SK-N-SH treated with all-trans-retinoic acid at 6 μM for 48 hours (cell line): ENCODE results near the gene SCO1.

Source experiments
- ARNTL ChIP-seq: fragments of 450-650 bp; formaldehyde crosslinking; IDR thresholded peaks from 2 replicates; pipeline ENCODE4 v1.5.0; 2020; ENCODE audit warnings: low read depth, mild to moderate bottlenecking, moderate library complexity, borderline replicate concordance
- CSDC2 ChIP-seq: fragments of 250-450 bp; sonication (Bioruptor Pico); IDR thresholded peaks from 2 replicates; pipeline ENCODE4 v1.5.0; 2020; ENCODE audit warnings: mild to moderate bottlenecking, moderate library complexity
- ESRRG ChIP-seq: fragments of 250-450 bp; sonication (Bioruptor Pico); IDR thresholded peaks from 2 replicates; pipeline ENCODE4 v1.6.1; 2021; ENCODE audit warnings: mild to moderate bottlenecking
- GLIS3 ChIP-seq: fragments of 250-450 bp; sonication (Bioruptor Pico); IDR thresholded peaks from 2 replicates; pipeline ENCODE4 v1.5.0; 2020; ENCODE audit warnings: mild to moderate bottlenecking, moderate library complexity
- OSR1 ChIP-seq: fragments of 250-450 bp; sonication (Bioruptor Pico); IDR thresholded peaks from 2 replicates; pipeline ENCODE4 v1.8.0; 2022; ENCODE audit warnings: moderate library complexity, mild to moderate bottlenecking, inconsistent platforms
- RARB ChIP-seq: fragments of 250-450 bp; sonication (Bioruptor Pico); IDR thresholded peaks from 2 replicates; pipeline ENCODE4 v1.8.0; 2021; ENCODE audit warnings: mild to moderate bottlenecking, moderate library complexity
- TOX ChIP-seq: fragments of 250-450 bp; sonication (Bioruptor Pico); IDR thresholded peaks from 2 replicates; pipeline ENCODE4 v1.8.0; 2021; ENCODE audit warnings: mild to moderate bottlenecking, moderate library complexity, borderline replicate concordance
- ZFP30 ChIP-seq: fragments of 450-650 bp; formaldehyde crosslinking; IDR thresholded peaks from 2 replicates; pipeline ENCODE4 v1.5.0; 2022; ENCODE audit warnings: mild to moderate bottlenecking, moderate library complexity
- ZNF70 ChIP-seq: fragments of 450-650 bp; formaldehyde crosslinking; IDR thresholded peaks from 2 replicates; pipeline ENCODE4 v1.5.0; 2020; ENCODE audit warnings: mild to moderate bottlenecking, moderate library complexity
- TF ChIP-seq, protein P1 (sequence below): fragments of 250-450 bp; sonication (Bioruptor Pico); IDR thresholded peaks from 2 replicates; pipeline ENCODE4 v1.5.1; 2020; ENCODE audit warnings: low read depth, mild to moderate bottlenecking, moderate library complexity
- TF ChIP-seq, protein P2 (sequence below): fragments of 250-450 bp; sonication (Bioruptor Pico); IDR thresholded peaks from 2 replicates; pipeline ENCODE4 v1.8.0; 2020; ENCODE audit warnings: mild to moderate bottlenecking, moderate library complexity, borderline replicate concordance

DNA sequence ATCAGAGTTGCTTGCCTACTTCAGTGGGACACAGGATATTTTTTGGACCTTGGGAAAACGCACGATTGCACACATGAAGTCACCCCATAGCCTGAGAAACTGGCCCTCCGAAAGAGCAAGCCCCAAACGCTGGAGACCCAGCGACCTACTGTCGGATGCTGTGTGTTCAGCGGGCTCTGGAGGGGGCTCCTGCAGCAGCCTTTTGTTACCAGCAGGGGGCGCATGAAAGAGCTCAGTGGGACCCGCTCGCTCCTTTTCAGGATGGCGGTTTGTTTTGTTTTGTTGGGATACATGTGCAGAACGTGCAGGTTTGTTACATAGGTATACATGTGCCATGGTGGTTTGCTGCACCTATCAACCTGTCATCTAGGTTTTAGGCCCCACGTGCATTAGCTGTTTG, 68.6 kb downstream of the SCO1 start:
- TF ChIP-seq OSR1 (CRISPR knock-in tag) = no peak
- TF ChIP-seq RARB (CRISPR knock-in tag) = no peak
- no peak for TF ChIP-seq ARNTL (CRISPR knock-in tag)
- TF ChIP-seq CSDC2 (CRISPR knock-in tag) = no peak
- TF ChIP-seq, protein P1, sequence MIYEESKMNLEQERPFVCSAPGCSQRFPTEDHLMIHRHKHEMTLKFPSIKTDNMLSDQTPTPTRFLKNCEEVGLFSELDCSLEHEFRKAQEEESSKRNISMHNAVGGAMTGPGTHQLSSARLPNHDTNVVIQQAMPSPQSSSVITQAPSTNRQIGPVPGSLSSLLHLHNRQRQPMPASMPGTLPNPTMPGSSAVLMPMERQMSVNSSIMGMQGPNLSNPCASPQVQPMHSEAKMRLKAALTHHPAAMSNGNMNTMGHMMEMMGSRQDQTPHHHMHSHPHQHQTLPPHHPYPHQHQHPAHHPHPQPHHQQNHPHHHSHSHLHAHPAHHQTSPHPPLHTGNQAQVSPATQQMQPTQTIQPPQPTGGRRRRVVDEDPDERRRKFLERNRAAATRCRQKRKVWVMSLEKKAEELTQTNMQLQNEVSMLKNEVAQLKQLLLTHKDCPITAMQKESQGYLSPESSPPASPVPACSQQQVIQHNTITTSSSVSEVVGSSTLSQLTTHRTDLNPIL (CRISPR knock-in tag) = no peak
- no peak for TF ChIP-seq ESRRG
- TF ChIP-seq GLIS3 (CRISPR knock-in tag) = no peak
- TF ChIP-seq, protein P2, sequence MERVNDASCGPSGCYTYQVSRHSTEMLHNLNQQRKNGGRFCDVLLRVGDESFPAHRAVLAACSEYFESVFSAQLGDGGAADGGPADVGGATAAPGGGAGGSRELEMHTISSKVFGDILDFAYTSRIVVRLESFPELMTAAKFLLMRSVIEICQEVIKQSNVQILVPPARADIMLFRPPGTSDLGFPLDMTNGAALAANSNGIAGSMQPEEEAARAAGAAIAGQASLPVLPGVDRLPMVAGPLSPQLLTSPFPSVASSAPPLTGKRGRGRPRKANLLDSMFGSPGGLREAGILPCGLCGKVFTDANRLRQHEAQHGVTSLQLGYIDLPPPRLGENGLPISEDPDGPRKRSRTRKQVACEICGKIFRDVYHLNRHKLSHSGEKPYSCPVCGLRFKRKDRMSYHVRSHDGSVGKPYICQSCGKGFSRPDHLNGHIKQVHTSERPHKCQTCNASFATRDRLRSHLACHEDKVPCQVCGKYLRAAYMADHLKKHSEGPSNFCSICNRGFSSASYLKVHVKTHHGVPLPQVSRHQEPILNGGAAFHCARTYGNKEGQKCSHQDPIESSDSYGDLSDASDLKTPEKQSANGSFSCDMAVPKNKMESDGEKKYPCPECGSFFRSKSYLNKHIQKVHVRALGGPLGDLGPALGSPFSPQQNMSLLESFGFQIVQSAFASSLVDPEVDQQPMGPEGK = no peak
- TF ChIP-seq TOX (CRISPR knock-in tag) = no peak
- TF ChIP-seq ZNF70 (CRISPR knock-in tag) = no peak
- no peak for TF ChIP-seq ZFP30 (CRISPR knock-in tag)
